ENCODE results near the gene PRAME. TPM values are rescaled to one million over a fixed set of nuclear protein-coding genes. Genes with fewer than 3 reads are reported as not detected.

Gene PRAME
- total RNA-seq, 1 experiment from 2014 or later, result not detected

DNA sequence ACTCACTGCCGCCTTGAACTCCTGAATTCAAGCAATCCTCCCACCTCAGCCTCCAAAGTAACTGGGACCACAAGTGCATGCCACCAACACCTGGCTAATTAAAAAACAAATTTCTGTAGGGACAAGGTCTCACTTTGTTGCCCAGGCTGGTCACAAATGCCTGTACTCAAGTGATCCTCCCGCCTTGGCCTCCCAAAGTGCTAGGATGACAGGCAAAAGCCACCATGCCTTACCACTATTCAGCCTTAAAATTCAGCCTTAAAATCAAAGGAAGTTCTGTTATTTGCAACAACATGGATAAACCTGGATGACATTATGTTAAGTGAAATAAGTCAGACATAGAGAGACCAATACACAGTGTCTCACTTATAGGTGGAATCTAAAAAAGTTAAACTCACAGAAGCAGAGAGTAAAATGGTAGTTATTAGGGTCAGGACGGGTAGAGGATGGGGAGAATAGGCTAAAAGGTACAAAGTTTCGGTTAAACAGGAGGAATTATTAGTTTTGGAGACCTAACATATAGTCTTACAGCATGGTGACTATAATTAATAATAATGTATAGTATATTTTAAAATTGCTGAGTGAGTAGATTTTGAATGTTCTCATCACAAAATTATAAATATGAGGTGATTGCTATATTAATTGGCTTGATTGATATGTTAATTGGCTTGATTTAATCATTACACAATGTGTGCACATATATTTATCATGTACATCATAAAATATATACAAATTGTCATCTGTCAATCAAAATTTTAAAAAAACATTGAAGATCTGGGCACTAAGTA, 32.7 kb downstream of the PRAME start:
- POLR2A ChIA-PET (ENCODE audit: unreplicated experiment), result no interaction called here
- BruUV-seq (replicated peaks), result no TSS peak

GRCh38 chr22:22523494-22523893, 35.6 kb downstream of the PRAME start:
- H3K4me3 ChIP-seq, result no peak overlapping the region
- TF ChIP-seq, protein P1, sequence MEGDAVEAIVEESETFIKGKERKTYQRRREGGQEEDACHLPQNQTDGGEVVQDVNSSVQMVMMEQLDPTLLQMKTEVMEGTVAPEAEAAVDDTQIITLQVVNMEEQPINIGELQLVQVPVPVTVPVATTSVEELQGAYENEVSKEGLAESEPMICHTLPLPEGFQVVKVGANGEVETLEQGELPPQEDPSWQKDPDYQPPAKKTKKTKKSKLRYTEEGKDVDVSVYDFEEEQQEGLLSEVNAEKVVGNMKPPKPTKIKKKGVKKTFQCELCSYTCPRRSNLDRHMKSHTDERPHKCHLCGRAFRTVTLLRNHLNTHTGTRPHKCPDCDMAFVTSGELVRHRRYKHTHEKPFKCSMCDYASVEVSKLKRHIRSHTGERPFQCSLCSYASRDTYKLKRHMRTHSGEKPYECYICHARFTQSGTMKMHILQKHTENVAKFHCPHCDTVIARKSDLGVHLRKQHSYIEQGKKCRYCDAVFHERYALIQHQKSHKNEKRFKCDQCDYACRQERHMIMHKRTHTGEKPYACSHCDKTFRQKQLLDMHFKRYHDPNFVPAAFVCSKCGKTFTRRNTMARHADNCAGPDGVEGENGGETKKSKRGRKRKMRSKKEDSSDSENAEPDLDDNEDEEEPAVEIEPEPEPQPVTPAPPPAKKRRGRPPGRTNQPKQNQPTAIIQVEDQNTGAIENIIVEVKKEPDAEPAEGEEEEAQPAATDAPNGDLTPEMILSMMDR (conservative IDR thresholded peaks at IDR 0.05), result no peak
- TF ChIP-seq EZH2 (IDR thresholded peaks at IDR 0.05; ENCODE audit: low read depth), result no peak
- BruUV-seq (replicated peaks), result no TSS peak
- intact Hi-C loops (cut with micrococcal nuclease; ENCODE audit: unreplicated experiment), result no loop called here
- no peaks in the 10 kb centered on the region for H3K9me2 ChIP-seq (ENCODE audit: insufficient read depth)
- DNase-seq, result no peak
- no peaks in the 10 kb centered on the region for H3F3A ChIP-seq (ENCODE audit: insufficient read depth, low read depth)
- no peaks in the 10 kb centered on the region for H4K20me1 ChIP-seq (ENCODE audit: insufficient read depth)
- CTCF ChIA-PET, result no interaction called here
- no peaks in the 10 kb centered on the region for H3K36me3 ChIP-seq (ENCODE audit: low read depth)
- no peaks in the 10 kb centered on the region for H3K4me1 ChIP-seq (replicated peaks; ENCODE audit: insufficient read depth)
- H2AFZ ChIP-seq, result no peak overlapping the region
- no peak overlapping the region for H3K4me2 ChIP-seq
- peaks cover 34% of the 10 kb centered on the region for H3K27me3 ChIP-seq (ENCODE audit: insufficient read depth, low read depth)
- no peaks in the 10 kb centered on the region for H3K79me2 ChIP-seq (ENCODE audit: low read depth)
- H3K9me3 ChIP-seq (ENCODE audit: insufficient read depth, low read depth), result no peaks in the 10 kb centered on the region
- POLR2A ChIA-PET (ENCODE audit: unreplicated experiment), result no interaction called here
- H3K27ac ChIP-seq, result no peak overlapping the region

More for the DNA sequence above, 32.7 kb downstream of the PRAME start:
- H3K36me3 ChIP-seq (ENCODE audit: low read depth), result no peaks in the 10 kb centered on the region
- H3K9me3 ChIP-seq (ENCODE audit: insufficient read depth, low read depth), result no peaks in the 10 kb centered on the region
- H3K9me2 ChIP-seq (ENCODE audit: insufficient read depth), result no peaks in the 10 kb centered on the region
- no peak overlapping the region for H3K4me3 ChIP-seq
- CTCF ChIA-PET, result no interaction called here
- H3K27me3 ChIP-seq (ENCODE audit: insufficient read depth, low read depth), result peaks cover 34% of the 10 kb centered on the region
- H3K27ac ChIP-seq, result no peak overlapping the region
- H4K20me1 ChIP-seq (ENCODE audit: insufficient read depth), result no peaks in the 10 kb centered on the region
- no peaks in the 10 kb centered on the region for H3K4me1 ChIP-seq (replicated peaks; ENCODE audit: insufficient read depth)
- intact Hi-C loops (cut with micrococcal nuclease; ENCODE audit: unreplicated experiment), result no loop called here
- TF ChIP-seq, protein P1 (conservative IDR thresholded peaks at IDR 0.05), result no peak
- TF ChIP-seq EZH2 (IDR thresholded peaks at IDR 0.05; ENCODE audit: low read depth), result no peak
- H3F3A ChIP-seq (ENCODE audit: insufficient read depth, low read depth), result no peaks in the 10 kb centered on the region
- no peak for DNase-seq
- H3K79me2 ChIP-seq (ENCODE audit: low read depth), result no peaks in the 10 kb centered on the region
- H3K4me2 ChIP-seq, result no peak overlapping the region
- H2AFZ ChIP-seq, result no peak overlapping the region

DNA sequence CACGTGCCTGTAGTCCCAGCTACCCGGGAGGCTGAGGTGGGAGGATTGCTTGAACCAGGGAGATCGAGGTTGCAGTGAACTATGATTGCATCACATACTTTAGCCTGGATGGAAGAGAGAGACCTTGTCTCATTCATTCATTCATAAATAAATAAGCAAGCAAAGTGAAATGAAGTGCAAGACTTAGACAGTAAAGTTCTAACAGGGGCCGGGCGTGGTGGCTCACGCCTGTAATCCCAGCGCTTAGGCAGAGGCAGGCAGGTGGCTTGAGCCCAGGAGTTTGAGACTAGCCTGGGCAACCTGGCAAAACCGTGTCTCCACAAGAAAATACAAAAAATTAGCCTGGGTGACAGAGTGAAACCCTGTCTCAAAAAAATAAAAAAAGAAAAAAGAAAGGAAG, 37.4 kb downstream of the PRAME start:
- no TSS peak for BruUV-seq (replicated peaks)
- H3F3A ChIP-seq (ENCODE audit: insufficient read depth, low read depth), result no peaks in the 10 kb centered on the region
- H3K4me1 ChIP-seq (replicated peaks; ENCODE audit: insufficient read depth), result no peaks in the 10 kb centered on the region
- no peak overlapping the region for H3K4me3 ChIP-seq
- no peak for DNase-seq
- ChIA-PET CTCF (no interaction called here), POLR2A (ENCODE audit: unreplicated experiment) (no interaction called here)
- TF ChIP-seq, protein P1 (conservative IDR thresholded peaks at IDR 0.05), result no peak
- TF ChIP-seq EZH2 (IDR thresholded peaks at IDR 0.05; ENCODE audit: low read depth), result no peak
- no peaks in the 10 kb centered on the region for H3K9me2 ChIP-seq (ENCODE audit: insufficient read depth)
- H3K4me2 ChIP-seq, result no peak overlapping the region
- H4K20me1 ChIP-seq (ENCODE audit: insufficient read depth), result no peaks in the 10 kb centered on the region
- intact Hi-C loops (cut with micrococcal nuclease; ENCODE audit: unreplicated experiment), result no loop called here
- H2AFZ ChIP-seq, result no peak overlapping the region
- no peaks in the 10 kb centered on the region for H3K9me3 ChIP-seq (ENCODE audit: insufficient read depth, low read depth)
- H3K27ac ChIP-seq, result no peak overlapping the region
- H3K27me3 ChIP-seq (ENCODE audit: insufficient read depth, low read depth), result peaks cover 34% of the 10 kb centered on the region
- H3K79me2 ChIP-seq (ENCODE audit: low read depth), result no peaks in the 10 kb centered on the region
- H3K36me3 ChIP-seq (ENCODE audit: low read depth), result no peaks in the 10 kb centered on the region
